Tibial artery (tissue), 4 donors: ENCODE data around the gene KCNK7.

Source experiments
- DNase-seq, 2 donors: peaks; one replicate each; pipeline ENCODE4 v3.0.0-alpha.2; 2019
- H3K27ac ChIP-seq, 2 donors: fragments of 200-600 bp; sonication (generic) in 1 of 2; 1 replicate in 1 of 2; 2 replicates in 1 of 2; pipeline ENCODE4 v1.5.1; 2018 to 2019; ENCODE audit warnings: mild to moderate bottlenecking in 1 of 2
- H3K27me3 ChIP-seq, 2 donors: fragments of 200-600 bp; sonication (generic) in 1 of 2; one replicate each; pipeline versions ENCODE4 v1.5.1 to v1.6.0; 2016 to 2019
- H3K36me3 ChIP-seq, 3 donors: fragments of 200-600 bp; sonication (generic) in 2 of 3; one replicate each; pipeline ENCODE4 v1.5.1; 2016 to 2019; ENCODE audit warnings: mild to moderate bottlenecking in 2 of 3
- H3K4me1 ChIP-seq, 4 donors: fragments of 200-600 bp; sonication (generic) in 2 of 4; 1 replicate in 3 of 4; 2 replicates in 1 of 4; pipeline ENCODE4 v1.5.1; 2016 to 2019
- H3K4me3 ChIP-seq, 2 donors: fragments of 200-600 bp; sonication (generic) in 1 of 2; 1 replicate in 1 of 2; 2 replicates in 1 of 2; pipeline ENCODE4 v1.5.1; 2018 to 2019; ENCODE audit warnings: mild to moderate bottlenecking in 2 of 2
- H3K9me3 ChIP-seq, 3 donors: fragments of 200-600 bp; sonication (generic) in 1 of 3; one replicate each; pipeline ENCODE4 v1.5.1; 2016 to 2019
- CTCF ChIP-seq, 2 experiments: fragments of 200-600 bp in 1 of 2; fragments of 450-650 bp in 1 of 2; IDR thresholded peaks; one replicate each; pipeline ENCODE4 v1.5.1; 2017 to 2019; ENCODE audit warnings: antibody characterized with exemption in 2 of 2, mild to moderate bottlenecking in 1 of 2, moderate library complexity in 1 of 2
- intact Hi-C: fragments of 100-400 bp; cut with DNase I; formaldehyde crosslinking; loops from one replicate; pipeline ENCODE4 v1.15.0; 2023; ENCODE audit warnings: low total_unique reads

KCNK7 gene

GRCh38 chr11:65562020-65562419, 33.6 kb downstream of the KCNK7 start:
- H3K27ac ChIP-seq = peak overlapping the region in 1 of 2 donors; percentile 96
- intact Hi-C loops = no loop called here
- no peak for TF ChIP-seq CTCF (IDR thresholded peaks at IDR 0.05)
- no peaks in the 10 kb centered on the region for H3K9me3 ChIP-seq
- no peak for DNase-seq
- H3K4me3 ChIP-seq = no peak overlapping the region
- no peaks in the 10 kb centered on the region for H3K36me3 ChIP-seq
- H3K27me3 ChIP-seq = no peaks in the 10 kb centered on the region
- H3K4me1 ChIP-seq = peaks cover 9 to 45% (median 36%) of the 10 kb centered on the region in 4 donors

- Histone ChIP-seq H3K4me3 (no peak overlapping the region), H3K4me1 (peaks cover 9 to 48% (median 43%) of the 10 kb centered on the region in 4 donors), H3K9me3 (no peaks in the 10 kb centered on the region), H3K27me3 (no peaks in the 10 kb centered on the region), H3K27ac (peak overlapping the region; percentile 96 to 98), H3K36me3 (no peaks in the 10 kb centered on the region)
- no peak for TF ChIP-seq CTCF (IDR thresholded peaks at IDR 0.05)
- intact Hi-C loops = no loop called here
- peak; percentile 67 to 85 for DNase-seq
Observed at GRCh38 chr11:65560555-65561418, 34.8 kb downstream of the KCNK7 start.

- H3K4me3 ChIP-seq = no peak overlapping the region
- intact Hi-C loops = no loop called here
- H3K36me3 ChIP-seq = no peaks in the 10 kb centered on the region
- peak in 1 of 2 donors; percentile 72 for DNase-seq
- no peaks in the 10 kb centered on the region for H3K27me3 ChIP-seq
- no peak for TF ChIP-seq CTCF (IDR thresholded peaks at IDR 0.05)
- peak overlapping the region; percentile 96 to 98 for H3K27ac ChIP-seq
- no peaks in the 10 kb centered on the region for H3K9me3 ChIP-seq
- H3K4me1 ChIP-seq = peaks cover 9 to 56% (median 50%) of the 10 kb centered on the region in 4 donors
Observed at GRCh38 chr11:65559951-65560537, 35.6 kb downstream of the KCNK7 start.

GRCh38 chr11:65559535-65559934, 36.1 kb downstream of the KCNK7 start:
- H3K27me3 ChIP-seq = no peaks in the 10 kb centered on the region
- intact Hi-C loops = no loop called here
- H3K9me3 ChIP-seq = no peaks in the 10 kb centered on the region
- H3K27ac ChIP-seq = peak overlapping the region; percentile 96 to 98
- peaks cover 9 to 61% (median 55%) of the 10 kb centered on the region in 4 donors for H3K4me1 ChIP-seq
- peak overlapping the region in 1 of 2 donors; percentile 75 for H3K4me3 ChIP-seq
- DNase-seq = no peak
- TF ChIP-seq CTCF (IDR thresholded peaks at IDR 0.05) = no peak
- H3K36me3 ChIP-seq = no peaks in the 10 kb centered on the region

GRCh38 chr11:65558930-65559509, 36.6 kb downstream of the KCNK7 start:
- H3K27me3 ChIP-seq = no peaks in the 10 kb centered on the region
- intact Hi-C loops = no loop called here
- TF ChIP-seq CTCF (IDR thresholded peaks at IDR 0.05) = no peak
- DNase-seq = peak; percentile 73 to 90
- H3K4me1 ChIP-seq = peaks cover 9 to 66% (median 59%) of the 10 kb centered on the region in 4 donors
- no peaks in the 10 kb centered on the region for H3K9me3 ChIP-seq
- peaks cover 0 to 2% (median 1%) of the 10 kb centered on the region in 3 donors for H3K36me3 ChIP-seq
- H3K4me3 ChIP-seq = peak overlapping the region; percentile 58 to 75
- peak overlapping the region; percentile 96 to 98 for H3K27ac ChIP-seq
